Neural progenitor cell (in vitro differentiated cells): ENCODE measurements around the gene RPSA. TPM values are rescaled to one million over a fixed set of nuclear protein-coding genes. Genes with fewer than 3 reads are reported as not detected.

Source experiments
- DNase-seq: peaks from one replicate; pipeline ENCODE4 v3.0.0-alpha.2; 2016; ENCODE audit warnings: low spot score
- H2AFZ ChIP-seq: fragments of 200-600 bp; sonication (generic); replicated peaks from 2 replicates; pipeline ENCODE4 v1.6.1; 2016; ENCODE audit warnings: antibody characterized with exemption
- H3F3A ChIP-seq: fragments of 200-600 bp; sonication (generic); 2 replicates; pipeline ENCODE4 v1.6.1; 2016; ENCODE audit warnings: antibody characterized with exemption, low read depth
- H3K27ac ChIP-seq: fragments of 200-600 bp; sonication (generic); 2 replicates; pipeline ENCODE4 v1.5.1; 2016; ENCODE audit warnings: mild to moderate bottlenecking
- H3K27me3 ChIP-seq: fragments of 200-600 bp; sonication (generic); 2 replicates; pipeline ENCODE4 v1.6.1; 2016; ENCODE audit warnings: mild to moderate bottlenecking, moderate library complexity
- H3K36me3 ChIP-seq: fragments of 200-600 bp; sonication (generic); 2 replicates; pipeline ENCODE4 v1.5.1; 2016
- H3K4me1 ChIP-seq: fragments of 200-600 bp; sonication (generic); 2 replicates; pipeline ENCODE4 v1.6.1; 2016; ENCODE audit warnings: mixed run types
- H3K4me2 ChIP-seq: fragments of 200-600 bp; sonication (generic); 2 replicates; pipeline ENCODE4 v1.6.1; 2016
- H3K4me3 ChIP-seq: fragments of 200-600 bp; sonication (generic); 2 replicates; pipeline ENCODE4 v1.5.1; 2016
- H3K79me2 ChIP-seq: fragments of 200-600 bp; sonication (generic); 2 replicates; pipeline ENCODE4 v1.6.1; 2016; ENCODE audit warnings: low read depth
- H3K9ac ChIP-seq: fragments of 200-600 bp; sonication (generic); 2 replicates; pipeline ENCODE4 v1.6.1; 2016
- H3K9me3 ChIP-seq: fragments of 200-600 bp; sonication (generic); 2 replicates; pipeline ENCODE4 v1.5.1; 2016; ENCODE audit warnings: low read depth
- H4K20me1 ChIP-seq: fragments of 200-600 bp; sonication (generic); 2 replicates; pipeline ENCODE4 v1.6.1; 2016; ENCODE audit warnings: low read depth
- H3K27ac Mint-ChIP-seq: 3 replicates; pipeline ENCODE4 v1.8.0; 2021; ENCODE audit warnings: mixed read lengths
- H3K27me3 Mint-ChIP-seq: 2 replicates; pipeline ENCODE4 v1.8.0; 2022; ENCODE audit warnings: low read depth, mild to moderate bottlenecking, inconsistent platforms, moderate library complexity, mixed read lengths; ENCODE audit not compliant: insufficient read depth
- H3K36me3 Mint-ChIP-seq: 3 replicates; pipeline ENCODE4 v1.8.0; 2021; ENCODE audit warnings: mixed read lengths
- H3K4me1 Mint-ChIP-seq: 3 replicates; pipeline ENCODE4 v1.8.0; 2021; ENCODE audit warnings: mixed read lengths
- H3K4me3 Mint-ChIP-seq: 3 replicates; pipeline ENCODE4 v1.8.0; 2021; ENCODE audit warnings: mild to moderate bottlenecking, moderate library complexity, mixed read lengths
- H3K9me3 Mint-ChIP-seq: 3 replicates; pipeline ENCODE4 v1.8.0; 2020; ENCODE audit warnings: mixed read lengths
- EZH2 ChIP-seq: fragments of 200-600 bp; sonication (generic); IDR thresholded peaks from 2 replicates; pipeline ENCODE4 v1.6.1; 2017; ENCODE audit warnings: antibody characterized with exemption, mild to moderate bottlenecking, moderate library complexity
- EZH2phosphoT487 ChIP-seq: fragments of 200-600 bp; sonication (generic); IDR thresholded peaks from 2 replicates; pipeline ENCODE4 v1.6.1; 2017; ENCODE audit warnings: antibody characterized with exemption
- total RNA-seq: library from RNA; depleted of rRNA; stranded (reverse); fragments of >200 nt; gene quantifications from 2 replicates; pipeline ENCODE4 v1.2.3, GENCODE V29; 2015; ENCODE audit warnings: low replicate concordance
- TF ChIP-seq, protein P1 (sequence below): fragments of 200-600 bp; sonication (generic); IDR thresholded peaks from 2 replicates; pipeline ENCODE4 v1.5.1; 2017; ENCODE audit warnings: antibody characterized with exemption, mild to moderate bottlenecking

Gene RPSA
- total RNA-seq, 1 donor from 2014 or later = 2,504 TPM

DNA sequence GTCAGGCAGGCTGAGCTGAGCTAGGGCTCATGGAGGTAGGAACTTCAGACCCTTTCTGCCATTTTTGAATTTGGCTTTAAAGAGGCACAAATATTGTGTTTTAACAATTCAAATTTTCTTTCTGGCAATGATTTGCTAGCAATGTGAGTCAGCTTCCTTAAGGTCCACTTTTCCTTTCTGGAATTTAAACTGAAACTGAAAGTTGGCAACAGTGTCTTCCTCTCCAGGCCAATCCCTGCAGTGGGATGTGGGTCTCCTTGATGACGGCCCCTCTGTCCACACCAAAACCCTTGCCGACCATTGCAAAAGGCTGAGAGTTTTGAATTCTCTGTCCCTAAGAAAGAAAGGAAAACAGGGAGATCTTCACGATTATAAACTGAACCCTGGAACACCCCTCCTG, 27.1 kb downstream of the RPSA start:
- no peaks in the 10 kb centered on the region for H3K36me3 ChIP-seq
- H3K4me2 ChIP-seq = no peak overlapping the region
- no peaks in the 10 kb centered on the region for H3K4me1 Mint-ChIP-seq

DNA sequence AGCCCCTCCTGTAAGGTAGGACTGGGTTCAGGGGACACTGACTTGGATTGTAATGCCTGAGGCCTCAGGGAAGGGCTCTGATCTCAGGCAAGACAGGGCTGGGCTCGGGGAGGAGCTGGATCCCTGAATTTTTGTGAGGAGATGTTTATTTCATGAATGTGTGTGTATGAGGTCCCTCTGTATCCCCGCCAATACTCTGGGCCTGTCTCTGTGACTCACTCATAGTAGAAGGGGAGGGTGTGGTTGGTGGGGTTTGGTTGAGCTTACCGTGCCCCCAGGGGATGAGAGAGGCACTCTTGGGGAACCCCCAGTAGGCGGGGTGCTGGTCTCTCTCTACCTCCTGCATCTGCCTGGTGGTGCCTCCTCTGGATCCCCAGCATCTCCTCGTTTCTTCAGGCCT, 28.1 kb downstream of the RPSA start:
- H4K20me1 ChIP-seq = no peaks in the 10 kb centered on the region
- no peaks in the 10 kb centered on the region for H3K79me2 ChIP-seq
- H3K27me3 ChIP-seq = no peaks in the 10 kb centered on the region
- H3K4me3 ChIP-seq = no peak overlapping the region
- TF ChIP-seq EZH2 = no peak
- no peak for TF ChIP-seq EZH2phosphoT487
- TF ChIP-seq, protein P1, sequence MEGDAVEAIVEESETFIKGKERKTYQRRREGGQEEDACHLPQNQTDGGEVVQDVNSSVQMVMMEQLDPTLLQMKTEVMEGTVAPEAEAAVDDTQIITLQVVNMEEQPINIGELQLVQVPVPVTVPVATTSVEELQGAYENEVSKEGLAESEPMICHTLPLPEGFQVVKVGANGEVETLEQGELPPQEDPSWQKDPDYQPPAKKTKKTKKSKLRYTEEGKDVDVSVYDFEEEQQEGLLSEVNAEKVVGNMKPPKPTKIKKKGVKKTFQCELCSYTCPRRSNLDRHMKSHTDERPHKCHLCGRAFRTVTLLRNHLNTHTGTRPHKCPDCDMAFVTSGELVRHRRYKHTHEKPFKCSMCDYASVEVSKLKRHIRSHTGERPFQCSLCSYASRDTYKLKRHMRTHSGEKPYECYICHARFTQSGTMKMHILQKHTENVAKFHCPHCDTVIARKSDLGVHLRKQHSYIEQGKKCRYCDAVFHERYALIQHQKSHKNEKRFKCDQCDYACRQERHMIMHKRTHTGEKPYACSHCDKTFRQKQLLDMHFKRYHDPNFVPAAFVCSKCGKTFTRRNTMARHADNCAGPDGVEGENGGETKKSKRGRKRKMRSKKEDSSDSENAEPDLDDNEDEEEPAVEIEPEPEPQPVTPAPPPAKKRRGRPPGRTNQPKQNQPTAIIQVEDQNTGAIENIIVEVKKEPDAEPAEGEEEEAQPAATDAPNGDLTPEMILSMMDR = no peak
- H3F3A ChIP-seq = no peaks in the 10 kb centered on the region
- H3K4me1 ChIP-seq = no peaks in the 10 kb centered on the region
- no peak overlapping the region for H3K27ac ChIP-seq
- H3K9ac ChIP-seq = no peak overlapping the region
- no peak overlapping the region for H2AFZ ChIP-seq
- no peak overlapping the region for H3K4me2 ChIP-seq
- no peaks in the 10 kb centered on the region for H3K36me3 ChIP-seq
- DNase-seq = no peak
- Mint-ChIP-seq H3K27me3 (peaks cover 2% of the 10 kb centered on the region), H3K9me3 (no peaks in the 10 kb centered on the region), H3K4me1 (no peaks in the 10 kb centered on the region), H3K36me3 (no peaks in the 10 kb centered on the region), H3K4me3 (no peak overlapping the region), H3K27ac (no peak overlapping the region)
- no peaks in the 10 kb centered on the region for H3K9me3 ChIP-seq

More for the DNA sequence above, 27.1 kb downstream of the RPSA start:
- Mint-ChIP-seq H3K27me3 (peaks cover 2% of the 10 kb centered on the region), H3K4me3 (no peak overlapping the region), H3K27ac (no peak overlapping the region), H3K9me3 (no peaks in the 10 kb centered on the region), H3K36me3 (no peaks in the 10 kb centered on the region)
- TF ChIP-seq EZH2phosphoT487 (no peak), EZH2 (no peak)
- TF ChIP-seq, protein P1 = no peak
- no peak overlapping the region for H3K9ac ChIP-seq
- no peak overlapping the region for H2AFZ ChIP-seq
- no peak overlapping the region for H3K4me3 ChIP-seq
- H3K4me1 ChIP-seq = no peaks in the 10 kb centered on the region
- H4K20me1 ChIP-seq = no peaks in the 10 kb centered on the region
- no peaks in the 10 kb centered on the region for H3K9me3 ChIP-seq
- no peak for DNase-seq
- H3F3A ChIP-seq = no peaks in the 10 kb centered on the region
- no peaks in the 10 kb centered on the region for H3K79me2 ChIP-seq
- H3K27me3 ChIP-seq = no peaks in the 10 kb centered on the region
- H3K27ac ChIP-seq = no peak overlapping the region

DNA sequence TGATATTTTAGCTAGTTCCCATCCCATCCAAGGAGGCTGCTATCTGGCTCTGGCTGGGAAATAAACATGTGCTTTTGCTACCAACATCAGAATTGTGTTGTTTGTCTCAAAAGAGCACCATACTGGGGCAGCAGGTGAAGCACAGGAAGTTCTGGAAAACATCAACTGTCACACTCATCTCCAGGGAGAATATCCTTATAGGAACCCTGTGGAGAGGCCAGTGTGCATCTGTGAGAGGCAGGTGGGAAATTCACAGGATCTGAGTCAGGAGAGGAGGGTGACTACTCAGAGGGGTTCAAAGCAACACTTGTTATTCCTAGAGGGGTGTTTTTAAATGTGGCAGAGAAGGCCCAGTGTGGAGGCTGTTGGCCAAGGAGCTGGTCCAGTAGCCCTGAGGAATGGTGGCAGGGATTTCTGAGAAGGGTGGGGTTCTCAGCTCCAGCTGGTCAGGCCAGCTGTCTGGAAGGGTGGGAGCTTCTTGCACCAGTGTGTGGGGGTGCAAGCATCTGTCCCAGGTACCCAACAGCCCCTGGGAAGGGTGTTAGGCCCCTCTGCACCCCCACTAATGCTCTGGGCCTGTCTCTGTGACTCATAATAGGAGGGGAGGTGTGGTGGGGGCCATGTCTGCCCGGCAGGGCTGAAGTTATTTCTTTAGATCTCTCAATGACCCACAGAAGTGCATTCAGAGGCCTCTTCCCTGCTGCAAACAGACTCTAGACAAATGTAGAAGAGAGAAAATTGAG, 28.7 kb downstream of the RPSA start:
- Histone ChIP-seq H3K79me2 (no peaks in the 10 kb centered on the region), H3K36me3 (no peaks in the 10 kb centered on the region), H3K4me1 (no peaks in the 10 kb centered on the region), H3K27me3 (no peaks in the 10 kb centered on the region), H4K20me1 (no peaks in the 10 kb centered on the region), H3K9me3 (no peaks in the 10 kb centered on the region), H3K4me2 (no peak overlapping the region), H3K4me3 (no peak overlapping the region), H3F3A (no peaks in the 10 kb centered on the region), H2AFZ (no peak overlapping the region), H3K9ac (no peak overlapping the region), H3K27ac (no peak overlapping the region)
- H3K27me3 Mint-ChIP-seq = peaks cover 2% of the 10 kb centered on the region
- H3K27ac Mint-ChIP-seq = no peak overlapping the region
- no peak for DNase-seq
- H3K9me3 Mint-ChIP-seq = no peaks in the 10 kb centered on the region
- H3K36me3 Mint-ChIP-seq = no peaks in the 10 kb centered on the region
- TF ChIP-seq EZH2 (no peak), EZH2phosphoT487 (no peak)
- TF ChIP-seq, protein P1 = no peak
- no peaks in the 10 kb centered on the region for H3K4me1 Mint-ChIP-seq
- no peak overlapping the region for H3K4me3 Mint-ChIP-seq
